WTC11 (cell line): ENCODE data around the gene UAP1L1. TPM values are rescaled to one million over a fixed set of nuclear protein-coding genes. Genes with fewer than 3 reads are reported as not detected.
"Not testable (repeated sequence)": the region's sequence is repeated elsewhere in the genome, so short reads cannot be mapped to it uniquely, and the experiment has no call there.

Source experiments
- ATAC-seq: fragments of 200-7000 bp; cut with Tn5 transposase; 2 replicates; pipeline ENCODE4 v1.10.0; 2021; ENCODE audit warnings: mild to moderate bottlenecking, moderate library complexity
- CTCF ChIA-PET: fragments of 300-600 bp; sonication (Branson Sonifier 250); formaldehyde crosslinking; loops from one replicate; lab custom pipeline; 2021; ENCODE audit warnings: antibody characterized with exemption; lab: Charles Lee
- POLR2A ChIA-PET: fragments of 350-600 bp; sonication (Branson Sonifier 250); formaldehyde crosslinking; loops from one replicate; lab custom pipeline; 2021; ENCODE audit warnings: antibody characterized with exemption; lab: Charles Lee
- DNase-seq: peaks from one replicate; pipeline ENCODE4 v3.0.0; 2021; ENCODE audit warnings: low spot score
- H3K27ac Mint-ChIP-seq: 2 replicates; pipeline ENCODE4 v1.8.0; 2021; ENCODE audit warnings: mixed read lengths
- H3K27me3 Mint-ChIP-seq: 2 replicates; pipeline ENCODE4 v1.8.0; 2021; ENCODE audit warnings: low read depth, mild to moderate bottlenecking, moderate library complexity, mixed read lengths
- H3K36me3 Mint-ChIP-seq: 2 replicates; pipeline ENCODE4 v1.8.0; 2021; ENCODE audit warnings: mixed read lengths
- H3K4me1 Mint-ChIP-seq: 2 replicates; pipeline ENCODE4 v1.8.0; 2022; ENCODE audit warnings: mixed read lengths
- H3K4me3 Mint-ChIP-seq: 2 replicates; pipeline ENCODE4 v1.8.0; 2021; ENCODE audit warnings: mild to moderate bottlenecking, moderate library complexity, mixed read lengths
- H3K9me3 Mint-ChIP-seq: 2 replicates; pipeline ENCODE4 v1.8.0; 2021; ENCODE audit warnings: mixed read lengths
- ATF1 ChIP-seq: sonication (generic); formaldehyde crosslinking; IDR thresholded peaks from 2 replicates; pipeline ENCODE4 v1.8.1; 2023; ENCODE audit warnings: mild to moderate bottlenecking, moderate library complexity, missing genetic modification reagents
- ATF3 ChIP-seq: sonication (generic); formaldehyde crosslinking; conservative IDR thresholded peaks from 2 replicates; pipeline ENCODE4 v1.8.1; 2022; ENCODE audit warnings: mild to moderate bottlenecking, missing genetic modification reagents
- E2F5 ChIP-seq: sonication (generic); formaldehyde crosslinking; IDR thresholded peaks from 2 replicates; pipeline ENCODE4 v1.8.1; 2022; ENCODE audit warnings: mild to moderate bottlenecking, moderate library complexity, missing genetic modification reagents
- ERG ChIP-seq: fragments of 250-450 bp; sonication (Bioruptor Pico); IDR thresholded peaks from 2 replicates; pipeline ENCODE4 v1.8.0; 2021; ENCODE audit warnings: mild to moderate bottlenecking
- ESRRA ChIP-seq: sonication (generic); formaldehyde crosslinking; IDR thresholded peaks from 2 replicates; pipeline ENCODE4 v1.8.1; 2022; ENCODE audit warnings: mild to moderate bottlenecking, missing genetic modification reagents, borderline replicate concordance
- FOXP4 ChIP-seq: sonication (generic); formaldehyde crosslinking; IDR thresholded peaks from 2 replicates; pipeline ENCODE4 v1.8.0; 2022; ENCODE audit warnings: mild to moderate bottlenecking, missing genetic modification reagents
- IRF1 ChIP-seq: sonication (generic); formaldehyde crosslinking; IDR thresholded peaks from 2 replicates; pipeline ENCODE4 v1.8.0; 2023; ENCODE audit warnings: missing genetic modification reagents
- MLX ChIP-seq: sonication (generic); formaldehyde crosslinking; IDR thresholded peaks from 2 replicates; pipeline ENCODE4 v1.8.1; 2023; ENCODE audit warnings: mild to moderate bottlenecking, missing genetic modification reagents, moderate library complexity
- NFYB ChIP-seq: sonication (generic); formaldehyde crosslinking; conservative IDR thresholded peaks from 2 replicates; pipeline ENCODE4 v1.8.0; 2022; ENCODE audit warnings: low read depth, missing genetic modification reagents
- NR1H2 ChIP-seq: sonication (generic); formaldehyde crosslinking; IDR thresholded peaks from 2 replicates; pipeline ENCODE4 v1.9.0; 2021; ENCODE audit warnings: mild to moderate bottlenecking, moderate library complexity, missing genetic modification reagents
- SMAD3 ChIP-seq: sonication (generic); formaldehyde crosslinking; IDR thresholded peaks from 2 replicates; pipeline ENCODE4 v1.8.0; 2022; ENCODE audit warnings: missing genetic modification reagents, mild to moderate bottlenecking, borderline replicate concordance
- SOX15 ChIP-seq: fragments of 250-450 bp; sonication (Bioruptor Pico); IDR thresholded peaks from 2 replicates; pipeline ENCODE4 v1.9.0; 2021; ENCODE audit warnings: mild to moderate bottlenecking
- SP1 ChIP-seq: sonication (generic); formaldehyde crosslinking; conservative IDR thresholded peaks from 2 replicates; pipeline ENCODE4 v1.8.1; 2022; ENCODE audit warnings: missing genetic modification reagents
- ZBTB43 ChIP-seq: sonication (generic); formaldehyde crosslinking; IDR thresholded peaks from 2 replicates; pipeline ENCODE4 v1.8.1; 2023; ENCODE audit warnings: mild to moderate bottlenecking, missing genetic modification reagents
- total RNA-seq: library from RNA; stranded (reverse); gene quantifications from 3 replicates; pipeline ENCODE4 v1.2.3, GENCODE V29; 2021

The UAP1L1 gene
- total RNA-seq, 1 experiment from 2014 or later: 17.7 TPM

GRCh38 chr9:137117269-137117731 lies 40.0 kb downstream of the UAP1L1 start:
- DNase-seq: no peak
- POLR2A ChIA-PET: no interaction called here
- Mint-ChIP-seq H3K9me3 (peaks cover 8% of the 10 kb centered on the region), H3K27me3 (peaks cover 29% of the 10 kb centered on the region)
- CTCF ChIA-PET: interaction anchor here (1.1 to 2.2 kb wide), 4 partner anchors 12 to 119 kb away, joined by 3 to 12 read pairs (median 4); no protein-coding TSS in a partner anchor
- TF ChIP-seq ESRRA (CRISPR knock-in tag) (0 out of 2 replicates have a peak, but pooled peaks have one; percentile 20), ATF3 (CRISPR knock-in tag) (no peak)
- TF ChIP-seq, all 79 proteins: peak for 1
- H3K4me3 Mint-ChIP-seq: no peak overlapping the region
- no peaks in the 10 kb centered on the region for H3K4me1 Mint-ChIP-seq
- no peaks in the 10 kb centered on the region for H3K36me3 Mint-ChIP-seq
- ATAC-seq: no peak
- no peak overlapping the region for H3K27ac Mint-ChIP-seq

- H3K9me3 Mint-ChIP-seq, DNase-seq, H3K4me3 Mint-ChIP-seq, H3K4me1 Mint-ChIP-seq, H3K27ac Mint-ChIP-seq, H3K36me3 Mint-ChIP-seq, ATAC-seq: not testable (repeated sequence)
- ChIA-PET POLR2A (interaction anchor here (0.7 kb wide), 2 partner anchors 108 to 165 kb away, joined by 3 read pairs; no protein-coding TSS in a partner anchor), CTCF (interaction anchor here (0.6 to 2.2 kb wide), 10 partner anchors 12 to 168 kb away, joined by 3 to 12 read pairs (median 4); partner anchors contain the start of gene RNF224)
- peaks cover 25% of the 10 kb centered on the region for H3K27me3 Mint-ChIP-seq
Observed at GRCh38 chr9:137118092-137118603, 40.8 kb downstream of the UAP1L1 start.

- POLR2A ChIA-PET, DNase-seq, H3K4me1 Mint-ChIP-seq, H3K36me3 Mint-ChIP-seq, H3K27ac Mint-ChIP-seq, ATAC-seq, H3K9me3 Mint-ChIP-seq, H3K27me3 Mint-ChIP-seq, H3K4me3 Mint-ChIP-seq: not testable (repeated sequence)
- CTCF ChIA-PET: interaction anchor here (1.0 to 2.6 kb wide), 3 partner anchors 16 to 70 kb away, joined by 4 to 14 read pairs (median 4); no protein-coding TSS in a partner anchor
Observed at GRCh38 chr9:137121927-137122795, 44.8 kb downstream of the UAP1L1 start.

GRCh38 chr9:137122796-137123467 lies 45.6 kb downstream of the UAP1L1 start:
- H3K4me1 Mint-ChIP-seq, DNase-seq, POLR2A ChIA-PET, H3K27me3 Mint-ChIP-seq, H3K36me3 Mint-ChIP-seq, H3K4me3 Mint-ChIP-seq, H3K27ac Mint-ChIP-seq, ATAC-seq, H3K9me3 Mint-ChIP-seq: not testable (repeated sequence)
- CTCF ChIA-PET: interaction anchor here (1.0 to 2.6 kb wide), 4 partner anchors 15 to 113 kb away, joined by 4 to 14 read pairs (median 4); no protein-coding TSS in a partner anchor

- no peak for DNase-seq
- Mint-ChIP-seq H3K36me3 (no peaks in the 10 kb centered on the region), H3K4me1 (peaks cover 9% of the 10 kb centered on the region), H3K9me3 (peaks cover 8% of the 10 kb centered on the region), H3K27me3 (no peaks in the 10 kb centered on the region; the same call in 1 of the 2 replicates), H3K4me3 (no peak overlapping the region), H3K27ac (no peak overlapping the region)
- ChIA-PET CTCF (interaction anchor here (1.0 to 2.6 kb wide), 4 partner anchors 15 to 113 kb away, joined by 4 to 14 read pairs (median 4); no protein-coding TSS in a partner anchor), POLR2A (no interaction called here)
- no peak for ATAC-seq
- TF ChIP-seq SMAD3 (CRISPR knock-in tag) (no peak), MLX (no peak), FOXP4 (CRISPR knock-in tag) (no peak), NFYB (CRISPR knock-in tag) (no peak), ERG (CRISPR knock-in tag) (no peak), NR1H2 (CRISPR knock-in tag) (no peak), IRF1 (CRISPR knock-in tag) (no peak), ZBTB43 (CRISPR knock-in tag) (no peak), E2F5 (CRISPR knock-in tag) (no peak), SOX15 (CRISPR knock-in tag) (no peak), ATF1 (CRISPR knock-in tag) (no peak), SP1 (CRISPR knock-in tag) (no peak)
Observed at GRCh38 chr9:137123468-137123837, 46.1 kb downstream of the UAP1L1 start.
